ENCODE measurements around the gene CRYBA4.

The CRYBA4 gene

GRCh38 chr22:26615149-26615548 lies 6.6 kb upstream of the CRYBA4 start:
- TF ChIP-seq CTCF (IDR thresholded peaks at IDR 0.05; ENCODE audit: insufficient read depth, missing control alignments): no peak
- no peak for DNase-seq (ENCODE audit: insufficient read length, low spot score)
- no peak for FAIRE-seq

GRCh38 chr22:26615830-26616435 lies 5.8 kb upstream of the CRYBA4 start:
- DNase-seq (ENCODE audit: insufficient read length, low spot score) (no peak), FAIRE-seq (no peak)
- no peak for TF ChIP-seq CTCF (IDR thresholded peaks at IDR 0.05; ENCODE audit: insufficient read depth, missing control alignments)

GRCh38 chr22:26616650-26617049 lies 5.1 kb upstream of the CRYBA4 start:
- TF ChIP-seq CTCF (IDR thresholded peaks at IDR 0.05; ENCODE audit: insufficient read depth, missing control alignments): no peak
- FAIRE-seq (no peak), DNase-seq (ENCODE audit: insufficient read length, low spot score) (no peak)

GRCh38 chr22:26617271-26618199 lies 4.2 kb upstream of the CRYBA4 start, which contains the start of gene CRYBB1:
Gene CRYBB1, minus strand, starts transcription at chr22:26618027. Its CDS starts 1,708 bp downstream, at chr22:26616319.
- FAIRE-seq (no peak), DNase-seq (ENCODE audit: insufficient read length, low spot score) (no peak)
- TF ChIP-seq CTCF (IDR thresholded peaks at IDR 0.05; ENCODE audit: insufficient read depth, missing control alignments): no peak

- TF ChIP-seq CTCF (IDR thresholded peaks at IDR 0.05; ENCODE audit: insufficient read depth, missing control alignments): no peak
- FAIRE-seq (no peak), DNase-seq (ENCODE audit: insufficient read length, low spot score) (no peak)
These were observed 3.3 kb upstream of the CRYBA4 start for GRCh38 chr22:26618455-26618854.

GRCh38 chr22:26619510-26619909 lies 2.3 kb upstream of the CRYBA4 start:
- FAIRE-seq: no peak

More at GRCh38 chr22:26619510-26619909, 2.3 kb upstream of the CRYBA4 start:
- no peak for TF ChIP-seq CTCF (IDR thresholded peaks at IDR 0.05; ENCODE audit: insufficient read depth, missing control alignments)
- DNase-seq (ENCODE audit: insufficient read length, low spot score): no peak

Data from D721Med (cell line).